ENCODE results near the gene RHOC.

- TF ChIP-seq, protein P1, sequence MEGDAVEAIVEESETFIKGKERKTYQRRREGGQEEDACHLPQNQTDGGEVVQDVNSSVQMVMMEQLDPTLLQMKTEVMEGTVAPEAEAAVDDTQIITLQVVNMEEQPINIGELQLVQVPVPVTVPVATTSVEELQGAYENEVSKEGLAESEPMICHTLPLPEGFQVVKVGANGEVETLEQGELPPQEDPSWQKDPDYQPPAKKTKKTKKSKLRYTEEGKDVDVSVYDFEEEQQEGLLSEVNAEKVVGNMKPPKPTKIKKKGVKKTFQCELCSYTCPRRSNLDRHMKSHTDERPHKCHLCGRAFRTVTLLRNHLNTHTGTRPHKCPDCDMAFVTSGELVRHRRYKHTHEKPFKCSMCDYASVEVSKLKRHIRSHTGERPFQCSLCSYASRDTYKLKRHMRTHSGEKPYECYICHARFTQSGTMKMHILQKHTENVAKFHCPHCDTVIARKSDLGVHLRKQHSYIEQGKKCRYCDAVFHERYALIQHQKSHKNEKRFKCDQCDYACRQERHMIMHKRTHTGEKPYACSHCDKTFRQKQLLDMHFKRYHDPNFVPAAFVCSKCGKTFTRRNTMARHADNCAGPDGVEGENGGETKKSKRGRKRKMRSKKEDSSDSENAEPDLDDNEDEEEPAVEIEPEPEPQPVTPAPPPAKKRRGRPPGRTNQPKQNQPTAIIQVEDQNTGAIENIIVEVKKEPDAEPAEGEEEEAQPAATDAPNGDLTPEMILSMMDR (IDR thresholded peaks at IDR 0.05), result no peak
- TF ChIP-seq EZH2 (IDR thresholded peaks at IDR 0.05; ENCODE audit: borderline replicate concordance, insufficient read depth, low read depth, low read length, poor library complexity, severe bottlenecking), result no peak
Observed at GRCh38 chr1:112708489-112708888, 1.6 kb upstream of the RHOC start.

Measured in B cell (primary cell).